ENCODE results near the gene LGI1. TPM values are rescaled to one million over a fixed set of nuclear protein-coding genes. Genes with fewer than 3 reads are reported as not detected.

LGI1 gene
- total RNA-seq, 1 experiment from 2014 or later, result not detected

DNA sequence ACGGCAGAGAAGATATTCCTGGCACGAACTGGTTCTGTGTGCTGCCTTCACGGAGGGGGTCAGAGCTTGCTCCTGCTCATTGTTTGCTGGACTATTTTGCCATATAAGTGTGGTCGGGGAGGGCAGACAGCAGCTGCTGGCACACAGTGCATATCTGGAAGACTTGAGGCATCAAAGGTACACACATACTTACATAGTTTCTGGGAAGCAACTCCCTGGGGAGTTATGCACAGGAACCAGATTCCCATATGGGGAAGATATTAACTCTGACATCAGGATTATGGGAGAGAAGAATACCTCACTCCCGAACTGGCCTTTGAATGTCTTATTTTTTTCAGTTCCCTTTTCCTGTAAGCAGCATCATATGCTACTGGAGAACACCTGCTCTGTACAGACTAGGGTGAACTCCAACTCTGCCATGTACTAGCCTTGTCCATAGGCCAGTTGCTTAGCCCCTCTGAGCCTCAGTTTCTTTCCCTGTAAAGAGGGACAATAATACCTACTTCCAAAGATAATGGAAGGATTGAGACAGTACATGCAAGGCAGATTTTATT is 41.5 kb downstream of the LGI1 start:
- TF ChIP-seq SP1 (CRISPR knock-in tag; conservative IDR thresholded peaks at IDR 0.05), result no peak
- TF ChIP-seq, protein P1, sequence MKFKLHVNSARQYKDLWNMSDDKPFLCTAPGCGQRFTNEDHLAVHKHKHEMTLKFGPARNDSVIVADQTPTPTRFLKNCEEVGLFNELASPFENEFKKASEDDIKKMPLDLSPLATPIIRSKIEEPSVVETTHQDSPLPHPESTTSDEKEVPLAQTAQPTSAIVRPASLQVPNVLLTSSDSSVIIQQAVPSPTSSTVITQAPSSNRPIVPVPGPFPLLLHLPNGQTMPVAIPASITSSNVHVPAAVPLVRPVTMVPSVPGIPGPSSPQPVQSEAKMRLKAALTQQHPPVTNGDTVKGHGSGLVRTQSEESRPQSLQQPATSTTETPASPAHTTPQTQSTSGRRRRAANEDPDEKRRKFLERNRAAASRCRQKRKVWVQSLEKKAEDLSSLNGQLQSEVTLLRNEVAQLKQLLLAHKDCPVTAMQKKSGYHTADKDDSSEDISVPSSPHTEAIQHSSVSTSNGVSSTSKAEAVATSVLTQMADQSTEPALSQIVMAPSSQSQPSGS (CRISPR knock-in tag; IDR thresholded peaks at IDR 0.05; ENCODE audit: borderline replicate concordance, low read depth), result no peak
- no peak for TF ChIP-seq ZNF121 (CRISPR knock-in tag; IDR thresholded peaks at IDR 0.05)
- TF ChIP-seq, protein P2, sequence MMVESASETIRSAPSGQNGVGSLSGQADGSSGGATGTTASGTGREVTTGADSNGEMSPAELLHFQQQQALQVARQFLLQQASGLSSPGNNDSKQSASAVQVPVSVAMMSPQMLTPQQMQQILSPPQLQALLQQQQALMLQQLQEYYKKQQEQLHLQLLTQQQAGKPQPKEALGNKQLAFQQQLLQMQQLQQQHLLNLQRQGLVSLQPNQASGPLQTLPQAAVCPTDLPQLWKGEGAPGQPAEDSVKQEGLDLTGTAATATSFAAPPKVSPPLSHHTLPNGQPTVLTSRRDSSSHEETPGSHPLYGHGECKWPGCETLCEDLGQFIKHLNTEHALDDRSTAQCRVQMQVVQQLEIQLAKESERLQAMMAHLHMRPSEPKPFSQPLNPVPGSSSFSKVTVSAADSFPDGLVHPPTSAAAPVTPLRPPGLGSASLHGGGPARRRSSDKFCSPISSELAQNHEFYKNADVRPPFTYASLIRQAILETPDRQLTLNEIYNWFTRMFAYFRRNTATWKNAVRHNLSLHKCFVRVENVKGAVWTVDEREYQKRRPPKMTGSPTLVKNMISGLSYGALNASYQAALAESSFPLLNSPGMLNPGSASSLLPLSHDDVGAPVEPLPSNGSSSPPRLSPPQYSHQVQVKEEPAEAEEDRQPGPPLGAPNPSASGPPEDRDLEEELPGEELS (CRISPR knock-in tag; IDR thresholded peaks at IDR 0.05), result no peak
- TF ChIP-seq CREB1 (CRISPR knock-in tag; IDR thresholded peaks at IDR 0.05), result no peak
- TF ChIP-seq, protein P3, sequence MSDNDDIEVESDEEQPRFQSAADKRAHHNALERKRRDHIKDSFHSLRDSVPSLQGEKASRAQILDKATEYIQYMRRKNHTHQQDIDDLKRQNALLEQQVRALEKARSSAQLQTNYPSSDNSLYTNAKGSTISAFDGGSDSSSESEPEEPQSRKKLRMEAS (CRISPR knock-in tag; IDR thresholded peaks at IDR 0.05), result no peak
- no peak for TF ChIP-seq JUN (CRISPR knock-in tag; IDR thresholded peaks at IDR 0.05)
- TF ChIP-seq NFATC4 (CRISPR knock-in tag; IDR thresholded peaks at IDR 0.05), result no peak
- H3K27me3 Mint-ChIP-seq (ENCODE audit: low read depth), result peaks cover 7% of the 10 kb centered on the region
- no peaks in the 10 kb centered on the region for H3K36me3 Mint-ChIP-seq
- H3K4me1 Mint-ChIP-seq, result peaks cover 4% of the 10 kb centered on the region; the same call in 1 of the 2 replicates
- ChIA-PET CTCF (interaction anchor here (1.2 to 4.0 kb wide), 2 partner anchors 17 to 53 kb away, joined by 3 to 17 read pairs; no protein-coding TSS in a partner anchor), POLR2A (no interaction called here)
- DNase-seq (ENCODE audit: low spot score), result no peak
- H3K4me3 Mint-ChIP-seq, result no peak overlapping the region
- ATAC-seq, result no peak
- no peak overlapping the region for H3K27ac Mint-ChIP-seq
- H3K9me3 Mint-ChIP-seq, result peaks cover 6% of the 10 kb centered on the region

DNA sequence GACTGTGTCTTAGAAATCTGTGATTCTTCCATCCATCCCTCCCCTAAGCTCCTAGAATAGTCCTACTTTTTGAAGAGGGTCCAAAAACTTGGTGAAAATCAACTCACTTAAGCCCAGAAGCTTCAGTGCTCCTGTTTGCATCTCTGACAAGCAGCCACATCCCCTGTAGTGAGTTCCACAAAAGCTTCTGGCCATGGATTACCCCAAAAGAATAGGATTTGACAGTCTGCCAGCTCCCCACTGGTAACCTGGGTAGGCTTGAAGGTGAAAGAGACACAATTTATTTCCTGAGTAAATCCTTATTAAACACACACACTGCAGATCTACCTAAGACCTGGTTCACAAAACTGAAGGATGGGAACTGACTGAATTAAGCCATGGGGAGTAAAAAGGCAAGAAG is 46.5 kb downstream of the LGI1 start:
- Mint-ChIP-seq H3K9me3 (no peaks in the 10 kb centered on the region), H3K27ac (no peak overlapping the region), H3K36me3 (no peaks in the 10 kb centered on the region), H3K4me3 (no peak overlapping the region), H3K4me1 (peaks cover 9% of the 10 kb centered on the region), H3K27me3 (ENCODE audit: low read depth) (peaks cover 9% of the 10 kb centered on the region)
- no peak for TF ChIP-seq ZNF423 (CRISPR knock-in tag; IDR thresholded peaks at IDR 0.05)
- TF ChIP-seq, protein P4, sequence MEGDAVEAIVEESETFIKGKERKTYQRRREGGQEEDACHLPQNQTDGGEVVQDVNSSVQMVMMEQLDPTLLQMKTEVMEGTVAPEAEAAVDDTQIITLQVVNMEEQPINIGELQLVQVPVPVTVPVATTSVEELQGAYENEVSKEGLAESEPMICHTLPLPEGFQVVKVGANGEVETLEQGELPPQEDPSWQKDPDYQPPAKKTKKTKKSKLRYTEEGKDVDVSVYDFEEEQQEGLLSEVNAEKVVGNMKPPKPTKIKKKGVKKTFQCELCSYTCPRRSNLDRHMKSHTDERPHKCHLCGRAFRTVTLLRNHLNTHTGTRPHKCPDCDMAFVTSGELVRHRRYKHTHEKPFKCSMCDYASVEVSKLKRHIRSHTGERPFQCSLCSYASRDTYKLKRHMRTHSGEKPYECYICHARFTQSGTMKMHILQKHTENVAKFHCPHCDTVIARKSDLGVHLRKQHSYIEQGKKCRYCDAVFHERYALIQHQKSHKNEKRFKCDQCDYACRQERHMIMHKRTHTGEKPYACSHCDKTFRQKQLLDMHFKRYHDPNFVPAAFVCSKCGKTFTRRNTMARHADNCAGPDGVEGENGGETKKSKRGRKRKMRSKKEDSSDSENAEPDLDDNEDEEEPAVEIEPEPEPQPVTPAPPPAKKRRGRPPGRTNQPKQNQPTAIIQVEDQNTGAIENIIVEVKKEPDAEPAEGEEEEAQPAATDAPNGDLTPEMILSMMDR (IDR thresholded peaks at IDR 0.05), result no peak
- ChIA-PET POLR2A (no interaction called here), CTCF (interaction anchor here (1.1 to 6.3 kb wide), 6 partner anchors 9 to 249 kb away, joined by 3 to 47 read pairs (median 10); no protein-coding TSS in a partner anchor)
- DNase-seq (ENCODE audit: low spot score) (no peak), ATAC-seq (no peak)

DNA sequence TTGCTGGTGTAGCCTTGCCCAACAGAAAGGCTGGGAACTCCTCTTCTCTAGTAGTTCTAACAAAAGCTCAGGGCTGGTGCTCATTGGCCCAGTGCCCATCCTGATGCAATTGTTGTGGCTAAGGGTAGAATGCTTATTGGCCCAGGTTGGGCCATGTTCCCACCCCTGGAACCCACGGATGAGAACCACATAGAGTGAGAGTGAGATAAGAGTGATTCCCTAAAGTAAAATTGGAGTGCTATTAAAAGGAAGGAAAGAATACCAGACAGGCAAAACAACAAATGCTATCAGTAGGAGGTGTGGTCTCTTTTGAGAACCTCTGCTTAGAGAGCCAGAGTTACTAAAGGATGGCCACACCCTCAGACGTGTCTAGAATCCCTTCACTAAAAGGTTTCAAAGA is 49.2 kb downstream of the LGI1 start:
- ATAC-seq (peak; percentile 36; the same call in 1 of the 2 replicates), DNase-seq (ENCODE audit: low spot score) (no peak)
- peaks cover 2% of the 10 kb centered on the region for H3K27me3 Mint-ChIP-seq (ENCODE audit: low read depth)
- H3K4me3 Mint-ChIP-seq, result no peak overlapping the region
- peaks cover 9% of the 10 kb centered on the region for H3K4me1 Mint-ChIP-seq
- POLR2A ChIA-PET, result interaction anchor here (0.6 kb wide), 1 partner anchor 50 kb away, joined by 4 read pairs; no protein-coding TSS in a partner anchor
- H3K9me3 Mint-ChIP-seq, result peaks cover 4% of the 10 kb centered on the region; the same call in 1 of the 2 replicates
- CTCF ChIA-PET, result interaction anchor here (0.8 to 6.3 kb wide), 4 partner anchors 9 to 252 kb away, joined by 3 to 47 read pairs (median 17); no protein-coding TSS in a partner anchor
- H3K27ac Mint-ChIP-seq, result no peak overlapping the region
- H3K36me3 Mint-ChIP-seq, result no peaks in the 10 kb centered on the region
- TF ChIP-seq IRF2 (CRISPR knock-in tag; IDR thresholded peaks at IDR 0.05; ENCODE audit: borderline replicate concordance, low read depth) (no peak), ZNF232 (CRISPR knock-in tag; IDR thresholded peaks at IDR 0.05) (no peak), GRHL2 (CRISPR knock-in tag; IDR thresholded peaks at IDR 0.05; ENCODE audit: insufficient replicate concordance, severe bottlenecking) (no peak), JAZF1 (CRISPR knock-in tag; IDR thresholded peaks at IDR 0.05) (no peak), SMAD4 (CRISPR knock-in tag; IDR thresholded peaks at IDR 0.05) (no peak), HMGA2 (CRISPR knock-in tag; IDR thresholded peaks at IDR 0.05) (no peak)
- TF ChIP-seq, protein P5, sequence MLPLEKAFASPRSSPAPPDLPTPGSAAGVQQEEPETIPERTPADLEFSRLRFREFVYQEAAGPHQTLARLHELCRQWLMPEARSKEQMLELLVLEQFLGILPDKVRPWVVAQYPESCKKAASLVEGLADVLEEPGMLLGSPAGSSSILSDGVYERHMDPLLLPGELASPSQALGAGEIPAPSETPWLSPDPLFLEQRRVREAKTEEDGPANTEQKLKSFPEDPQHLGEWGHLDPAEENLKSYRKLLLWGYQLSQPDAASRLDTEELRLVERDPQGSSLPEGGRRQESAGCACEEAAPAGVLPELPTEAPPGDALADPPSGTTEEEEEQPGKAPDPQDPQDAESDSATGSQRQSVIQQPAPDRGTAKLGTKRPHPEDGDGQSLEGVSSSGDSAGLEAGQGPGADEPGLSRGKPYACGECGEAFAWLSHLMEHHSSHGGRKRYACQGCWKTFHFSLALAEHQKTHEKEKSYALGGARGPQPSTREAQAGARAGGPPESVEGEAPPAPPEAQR (CRISPR knock-in tag; IDR thresholded peaks at IDR 0.05), result no peak
- TF ChIP-seq, protein P6, sequence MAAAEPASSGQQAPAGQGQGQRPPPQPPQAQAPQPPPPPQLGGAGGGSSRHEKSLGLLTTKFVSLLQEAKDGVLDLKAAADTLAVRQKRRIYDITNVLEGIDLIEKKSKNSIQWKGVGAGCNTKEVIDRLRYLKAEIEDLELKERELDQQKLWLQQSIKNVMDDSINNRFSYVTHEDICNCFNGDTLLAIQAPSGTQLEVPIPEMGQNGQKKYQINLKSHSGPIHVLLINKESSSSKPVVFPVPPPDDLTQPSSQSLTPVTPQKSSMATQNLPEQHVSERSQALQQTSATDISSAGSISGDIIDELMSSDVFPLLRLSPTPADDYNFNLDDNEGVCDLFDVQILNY (CRISPR knock-in tag; IDR thresholded peaks at IDR 0.05), result no peak
- TF ChIP-seq, protein P7, sequence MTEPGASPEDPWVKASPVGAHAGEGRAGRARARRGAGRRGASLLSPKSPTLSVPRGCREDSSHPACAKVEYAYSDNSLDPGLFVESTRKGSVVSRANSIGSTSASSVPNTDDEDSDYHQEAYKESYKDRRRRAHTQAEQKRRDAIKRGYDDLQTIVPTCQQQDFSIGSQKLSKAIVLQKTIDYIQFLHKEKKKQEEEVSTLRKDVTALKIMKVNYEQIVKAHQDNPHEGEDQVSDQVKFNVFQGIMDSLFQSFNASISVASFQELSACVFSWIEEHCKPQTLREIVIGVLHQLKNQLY (CRISPR knock-in tag; IDR thresholded peaks at IDR 0.05), result no peak
- TF ChIP-seq, protein P8, sequence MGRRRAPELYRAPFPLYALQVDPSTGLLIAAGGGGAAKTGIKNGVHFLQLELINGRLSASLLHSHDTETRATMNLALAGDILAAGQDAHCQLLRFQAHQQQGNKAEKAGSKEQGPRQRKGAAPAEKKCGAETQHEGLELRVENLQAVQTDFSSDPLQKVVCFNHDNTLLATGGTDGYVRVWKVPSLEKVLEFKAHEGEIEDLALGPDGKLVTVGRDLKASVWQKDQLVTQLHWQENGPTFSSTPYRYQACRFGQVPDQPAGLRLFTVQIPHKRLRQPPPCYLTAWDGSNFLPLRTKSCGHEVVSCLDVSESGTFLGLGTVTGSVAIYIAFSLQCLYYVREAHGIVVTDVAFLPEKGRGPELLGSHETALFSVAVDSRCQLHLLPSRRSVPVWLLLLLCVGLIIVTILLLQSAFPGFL (CRISPR knock-in tag; IDR thresholded peaks at IDR 0.05; ENCODE audit: borderline replicate concordance), result no peak
- TF ChIP-seq, protein P9, sequence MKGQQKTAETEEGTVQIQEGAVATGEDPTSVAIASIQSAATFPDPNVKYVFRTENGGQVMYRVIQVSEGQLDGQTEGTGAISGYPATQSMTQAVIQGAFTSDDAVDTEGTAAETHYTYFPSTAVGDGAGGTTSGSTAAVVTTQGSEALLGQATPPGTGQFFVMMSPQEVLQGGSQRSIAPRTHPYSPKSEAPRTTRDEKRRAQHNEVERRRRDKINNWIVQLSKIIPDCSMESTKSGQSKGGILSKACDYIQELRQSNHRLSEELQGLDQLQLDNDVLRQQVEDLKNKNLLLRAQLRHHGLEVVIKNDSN (CRISPR knock-in tag; IDR thresholded peaks at IDR 0.05), result no peak
